Raji (cell line): Measurements from ENCODE around the gene NDUFV1.
A peak's percentile ranks its signal among the peaks of the same experiment; 100 is the strongest.

Source experiments
- POLR2A ChIP-seq: IDR thresholded peaks from 2 replicates; pipeline ENCODE4 v1.6.1; 2011; ENCODE audit warnings: low read depth, low read length, control low read depth; ENCODE audit not compliant: insufficient read depth

Gene NDUFV1

DNA sequence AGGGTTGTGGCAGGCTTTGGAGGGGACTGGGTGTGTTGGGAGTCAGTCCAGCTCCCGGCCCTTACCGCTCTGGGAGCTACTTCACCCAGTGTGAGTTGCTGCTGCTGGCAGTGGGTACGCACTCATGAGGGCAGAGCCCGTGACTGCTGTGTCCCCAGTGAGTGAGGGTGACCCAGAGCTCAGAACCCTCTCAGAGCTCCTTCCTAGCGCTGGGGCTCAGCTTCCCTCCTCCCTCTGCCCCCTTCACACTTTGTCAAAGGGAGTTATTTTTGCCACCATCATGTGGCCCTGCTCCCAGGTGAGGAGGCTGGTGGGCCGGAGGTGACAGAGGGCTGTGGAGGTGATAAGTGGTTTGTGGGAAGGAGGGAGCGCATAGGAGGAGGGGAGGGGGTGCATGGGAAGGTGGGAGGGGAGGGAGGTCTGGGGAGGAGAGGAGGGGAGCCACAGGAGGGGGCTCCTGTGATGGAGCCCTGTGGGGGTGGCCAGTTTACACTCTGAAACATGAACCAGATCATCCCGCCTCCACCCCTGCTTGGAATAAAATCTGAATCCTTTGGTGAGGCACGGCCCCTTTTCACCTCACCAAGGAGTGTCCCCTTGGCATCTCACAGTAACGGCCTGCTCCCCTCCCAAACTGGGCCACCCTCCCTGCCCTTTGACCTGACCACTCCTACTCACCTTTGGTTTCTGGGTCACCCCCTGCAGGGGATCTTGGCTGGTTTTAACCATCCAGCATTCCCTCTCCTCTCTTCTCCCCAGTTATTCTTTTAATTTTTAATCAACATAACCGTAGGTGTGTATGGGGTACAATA, 9.9 kb downstream of the NDUFV1 start:
- TF ChIP-seq POLR2A, result no peak

DNA sequence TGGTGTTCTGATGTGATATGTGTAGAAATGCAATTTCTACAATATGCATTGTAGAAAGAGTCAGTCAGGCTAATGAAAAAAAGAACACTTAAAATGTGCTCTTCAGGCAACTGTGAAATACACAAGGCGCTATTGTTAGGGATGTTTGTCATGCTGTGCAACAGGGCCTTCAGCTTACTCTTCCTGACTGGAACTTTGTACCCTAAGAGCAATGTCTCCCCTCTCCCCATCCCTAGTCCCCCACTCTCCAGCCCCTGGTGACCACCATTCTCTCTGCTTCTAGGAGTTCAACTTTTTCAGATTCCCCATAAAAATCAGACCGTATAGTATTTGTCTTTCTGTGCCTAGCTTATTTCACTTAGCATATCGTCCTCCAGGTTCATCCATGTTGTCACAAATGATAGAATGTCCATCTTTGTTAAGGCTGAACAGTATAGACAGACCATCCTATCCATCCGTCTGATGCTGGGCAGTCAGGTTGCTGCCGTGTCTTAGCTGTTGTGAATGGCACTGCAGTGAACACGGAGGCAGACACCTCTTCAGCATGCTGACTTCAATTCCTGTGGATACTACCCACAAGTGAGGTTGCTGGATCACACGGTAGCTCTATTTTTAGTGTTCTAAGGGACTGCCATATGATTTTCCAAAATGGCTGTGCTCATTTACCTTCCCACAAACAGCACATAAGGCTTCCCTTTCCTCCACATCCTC, 10.7 kb downstream of the NDUFV1 start:
- TF ChIP-seq POLR2A, result no peak

DNA sequence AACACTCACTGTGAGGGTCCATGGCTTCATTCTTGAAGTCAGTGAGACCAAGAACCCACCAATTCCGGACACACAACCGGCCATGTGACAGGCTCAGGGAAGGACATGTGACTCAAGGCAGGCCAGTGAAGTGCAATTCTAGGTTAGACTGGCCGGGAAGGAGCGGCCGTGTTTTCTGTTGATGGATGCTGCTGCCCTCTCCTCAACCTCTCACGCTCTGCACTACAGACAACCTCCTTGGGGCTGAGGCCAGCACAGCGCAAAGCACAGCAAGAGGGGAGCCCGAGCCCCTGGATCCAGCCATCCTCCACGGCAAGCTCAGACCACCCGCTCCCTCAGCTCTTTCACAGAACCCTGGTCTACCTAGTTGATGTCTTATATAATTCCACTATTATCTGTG, 20.2 kb downstream of the NDUFV1 start:
- TF ChIP-seq POLR2A, result no peak

- TF ChIP-seq POLR2A, result no peak
Observed at GRCh38 chr11:67627441-67627811, 20.7 kb downstream of the NDUFV1 start.

DNA sequence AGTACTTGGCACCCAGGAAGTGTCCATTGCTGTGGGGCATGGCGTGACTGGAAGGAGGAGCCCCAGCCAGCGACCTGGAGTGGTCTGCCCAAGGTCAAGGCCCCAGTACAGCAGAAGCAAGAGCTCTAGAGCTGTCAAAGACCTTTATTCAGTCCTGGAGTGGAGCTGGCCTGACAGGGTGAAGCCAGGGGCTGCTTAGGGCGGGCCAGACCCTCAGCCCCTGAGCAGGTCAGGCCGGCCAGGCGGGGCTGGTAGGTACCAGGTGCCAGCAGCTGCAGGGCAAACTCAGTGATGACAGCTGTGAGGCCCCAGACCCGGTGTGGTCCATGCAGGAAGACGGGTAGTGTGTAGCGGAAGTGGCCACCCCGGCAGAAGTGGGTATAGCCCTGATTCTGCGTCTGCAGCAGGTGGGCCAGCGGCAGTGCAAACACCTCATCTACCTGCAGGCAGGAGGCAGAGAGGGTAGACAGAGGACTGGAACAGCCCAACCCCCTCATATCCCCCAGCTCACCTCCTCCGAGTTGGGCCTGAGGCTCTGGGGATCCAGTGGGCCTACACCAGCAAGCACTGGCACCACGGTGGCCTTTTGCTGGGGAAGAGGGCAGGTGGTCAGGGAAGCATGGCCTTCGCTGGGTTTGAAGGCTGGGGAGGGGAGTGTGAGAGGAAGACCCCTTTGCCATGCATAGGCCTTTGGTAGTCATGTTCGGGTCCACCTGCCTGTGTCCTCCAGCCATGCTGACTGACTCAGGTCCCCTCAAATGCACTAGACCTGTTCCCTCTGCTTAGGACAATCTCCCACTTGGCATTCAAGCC, 21.3 kb downstream of the NDUFV1 start:
- no peak for TF ChIP-seq POLR2A

GRCh38 chr11:67628710-67629385, 22.1 kb downstream of the NDUFV1 start:
- TF ChIP-seq POLR2A, result no peak

DNA sequence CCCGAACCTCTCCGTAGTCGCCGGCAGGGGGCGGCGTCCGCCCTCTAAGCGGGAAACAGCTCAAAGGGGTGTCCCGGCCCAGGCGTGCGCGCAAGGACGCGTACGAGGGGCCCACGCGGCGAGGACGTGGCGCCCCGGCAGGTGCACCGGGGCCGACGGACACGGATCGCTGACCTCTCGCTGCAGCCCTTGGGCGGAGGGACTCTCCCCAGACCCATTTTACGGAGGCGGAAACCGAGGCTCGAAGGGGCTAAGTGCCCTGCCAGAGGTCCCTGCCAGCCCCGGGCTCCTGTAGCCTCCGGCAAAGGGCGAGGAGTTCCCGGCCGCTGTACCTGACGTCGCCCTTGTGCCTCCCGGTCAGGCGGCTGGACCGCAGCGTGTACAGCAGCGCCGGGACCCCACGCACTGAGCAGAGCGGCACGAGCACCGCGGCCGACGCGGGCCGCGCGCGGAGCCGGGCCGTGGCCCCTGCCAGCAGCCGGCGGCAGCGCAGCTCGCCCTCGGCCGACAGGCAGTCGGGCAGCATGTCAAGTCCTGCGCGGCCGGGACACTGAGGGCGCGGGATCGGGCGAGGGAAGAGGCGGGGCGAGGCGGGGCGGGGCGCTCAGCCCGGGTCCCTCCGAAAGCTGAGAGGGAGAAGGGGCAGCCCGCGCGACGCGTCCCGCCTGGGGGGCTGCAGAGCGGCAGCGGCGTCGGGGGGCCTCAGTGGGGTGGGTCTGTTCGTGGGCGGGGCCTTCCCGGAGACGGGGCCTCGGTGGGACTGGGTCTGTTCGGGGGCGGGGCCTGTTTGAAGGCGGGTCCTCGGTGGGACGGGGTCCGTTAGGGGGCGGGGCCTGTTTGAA, 22.9 kb downstream of the NDUFV1 start, which contains the start of gene NUDT8:
NUDT8 (minus strand) TSS at position 552 of the 842 bp plus-strand sequence; CDS start at position 526, 26 bp downstream.
- TF ChIP-seq POLR2A, result peak; percentile 79

GRCh38 chr11:67630228-67630942, 23.6 kb downstream of the NDUFV1 start:
- TF ChIP-seq POLR2A, result peak; percentile 86

DNA sequence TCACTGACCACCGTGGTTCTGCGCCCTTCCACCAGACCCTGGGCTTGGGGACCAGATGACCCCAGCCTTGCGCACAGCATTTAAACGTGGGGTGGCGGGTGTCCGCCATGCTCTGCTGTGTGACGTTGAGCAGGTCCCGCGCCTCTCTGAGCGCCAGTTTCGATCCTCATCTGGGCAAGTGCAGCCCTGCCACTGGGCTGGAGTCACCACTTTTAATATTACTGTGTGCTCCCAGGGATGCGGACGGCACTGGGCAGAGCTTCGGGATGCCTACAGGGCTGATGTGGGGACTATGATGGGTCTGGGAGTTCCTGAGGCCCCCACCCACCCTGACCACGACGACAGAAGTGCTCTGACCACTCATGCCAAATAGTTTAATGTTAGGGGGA, 24.2 kb downstream of the NDUFV1 start:
- no peak for TF ChIP-seq POLR2A

GRCh38 chr11:67631411-67631810, 24.7 kb downstream of the NDUFV1 start:
- no peak for TF ChIP-seq POLR2A

DNA sequence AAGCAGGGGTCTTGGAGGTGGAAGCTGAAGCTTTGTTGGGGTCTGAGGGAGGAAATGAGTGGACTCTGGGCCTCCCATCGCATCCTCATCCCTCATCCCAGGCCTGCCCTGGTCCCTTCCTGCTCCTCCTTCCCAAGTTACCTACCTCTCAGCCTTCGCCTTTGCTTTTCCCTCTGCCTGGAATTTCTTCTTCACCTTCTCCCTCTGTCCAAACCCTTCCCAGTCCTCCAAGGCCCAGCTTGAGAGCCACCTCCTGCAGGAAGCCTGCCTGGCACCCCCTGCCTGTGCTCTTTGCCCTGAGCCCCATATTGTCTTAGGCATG, 25.1 kb downstream of the NDUFV1 start:
- no peak for TF ChIP-seq POLR2A

GRCh38 chr11:67632175-67632981, 25.6 kb downstream of the NDUFV1 start:
- no peak for TF ChIP-seq POLR2A
